Measurements from ENCODE around the gene SNRNP200.
A peak's percentile ranks its signal among the peaks of the same experiment; 100 is the strongest.

The SNRNP200 gene

GRCh38 chr2:96320326-96320725, 15.0 kb upstream of the SNRNP200 start:
- TF ChIP-seq CTCF (IDR thresholded peaks at IDR 0.05; ENCODE audit: low read depth, low read length): no peak
- DNase-seq (ENCODE audit: low read depth in 2 of 2): no peak
- no peak overlapping the region for H3K4me3 ChIP-seq (replicated peaks in 1 of 2; ENCODE audit: low read depth in 2 of 2, low read length in 2 of 2)

- TF ChIP-seq CTCF (IDR thresholded peaks at IDR 0.05; ENCODE audit: low read depth, low read length): no peak
Observed at GRCh38 chr2:96319396-96319795, 14.1 kb upstream of the SNRNP200 start.

GRCh38 chr2:96318723-96319122, 13.4 kb upstream of the SNRNP200 start:
- no peak for DNase-seq (ENCODE audit: low read depth in 2 of 2)
- H3K4me3 ChIP-seq (replicated peaks in 1 of 2; ENCODE audit: low read depth in 2 of 2, low read length in 2 of 2): no peak overlapping the region
- TF ChIP-seq CTCF (IDR thresholded peaks at IDR 0.05; ENCODE audit: low read depth, low read length): no peak

More at GRCh38 chr2:96319396-96319795, 14.1 kb upstream of the SNRNP200 start:
- no peak overlapping the region for H3K4me3 ChIP-seq (replicated peaks in 1 of 2; ENCODE audit: low read depth in 2 of 2, low read length in 2 of 2)
- DNase-seq (ENCODE audit: low read depth in 2 of 2): no peak

- H3K4me3 ChIP-seq (replicated peaks in 1 of 2; ENCODE audit: low read depth in 2 of 2, low read length in 2 of 2): no peak overlapping the region
- no peak for DNase-seq (ENCODE audit: low read depth in 2 of 2)
- no peak for TF ChIP-seq CTCF (IDR thresholded peaks at IDR 0.05; ENCODE audit: low read depth, low read length)
Observed at GRCh38 chr2:96317584-96317997, 12.2 kb upstream of the SNRNP200 start.

- no peak for TF ChIP-seq CTCF (IDR thresholded peaks at IDR 0.05; ENCODE audit: low read depth, low read length)
- DNase-seq (ENCODE audit: low read depth in 2 of 2): no peak
- H3K4me3 ChIP-seq (replicated peaks in 1 of 2; ENCODE audit: low read depth in 2 of 2, low read length in 2 of 2): no peak overlapping the region
Observed at GRCh38 chr2:96316999-96317398, 11.7 kb upstream of the SNRNP200 start.

- no peak for TF ChIP-seq CTCF (IDR thresholded peaks at IDR 0.05; ENCODE audit: low read depth, low read length)
- peak; percentile 82 to 91 for DNase-seq (ENCODE audit: low read depth in 2 of 2)
- no peak overlapping the region for H3K4me3 ChIP-seq (replicated peaks in 1 of 2; ENCODE audit: low read depth in 2 of 2, low read length in 2 of 2)
Observed at GRCh38 chr2:96315400-96316071, 10.2 kb upstream of the SNRNP200 start.

- DNase-seq (ENCODE audit: low read depth in 2 of 2): peak in 1 of 2 donors; percentile 41
- TF ChIP-seq CTCF (IDR thresholded peaks at IDR 0.05; ENCODE audit: low read depth, low read length): no peak
- no peak overlapping the region for H3K4me3 ChIP-seq (replicated peaks in 1 of 2; ENCODE audit: low read depth in 2 of 2, low read length in 2 of 2)
Observed at GRCh38 chr2:96315005-96315399, 9.7 kb upstream of the SNRNP200 start.
